Hepatocyte (in vitro differentiated cells): Measurements from ENCODE around the gene IRF4. TPM values are rescaled to one million over a fixed set of nuclear protein-coding genes. Genes with fewer than 3 reads are reported as not detected.

Experiments
- DNase-seq: peaks from one replicate; pipeline ENCODE4 v3.0.0-alpha.2; 2016; ENCODE audit warnings: low spot score
- H2AFZ ChIP-seq: fragments of 200-600 bp; sonication (generic); 2 replicates; pipeline ENCODE4 v1.6.0; 2016; ENCODE audit warnings: antibody characterized with exemption, mild to moderate bottlenecking
- H3K27ac ChIP-seq: fragments of 200-600 bp; sonication (generic); 2 replicates; pipeline ENCODE4 v1.5.1; 2016; ENCODE audit warnings: mild to moderate bottlenecking
- H3K27me3 ChIP-seq: fragments of 200-600 bp; sonication (generic); 2 replicates; pipeline ENCODE4 v1.6.1; 2016
- H3K36me3 ChIP-seq: fragments of 200-600 bp; sonication (generic); replicated peaks from 2 replicates; pipeline ENCODE4 v1.5.1; 2016; ENCODE audit warnings: low read depth; ENCODE audit not compliant: insufficient read depth
- H3K4me1 ChIP-seq: fragments of 200-600 bp; sonication (generic); 2 replicates; pipeline ENCODE4 v1.5.1; 2016; ENCODE audit warnings: mild to moderate bottlenecking, moderate library complexity; ENCODE audit not compliant: insufficient read depth
- H3K4me2 ChIP-seq: fragments of 200-600 bp; sonication (generic); 2 replicates; pipeline ENCODE4 v1.6.0; 2016
- H3K4me3 ChIP-seq: fragments of 200-600 bp; sonication (generic); 2 replicates; pipeline ENCODE4 v1.5.1; 2016; ENCODE audit warnings: mild to moderate bottlenecking
- H3K79me2 ChIP-seq: fragments of 200-600 bp; sonication (generic); 2 replicates; pipeline ENCODE4 v1.6.0; 2017; ENCODE audit warnings: mild to moderate bottlenecking
- H3K9me2 ChIP-seq: fragments of 200-600 bp; sonication (generic); replicated peaks from 2 replicates; pipeline ENCODE4 v1.6.0; 2017; ENCODE audit warnings: mild to moderate bottlenecking; ENCODE audit not compliant: insufficient read depth
- H3K9me3 ChIP-seq: fragments of 200-600 bp; sonication (generic); 2 replicates; pipeline ENCODE4 v1.5.1; 2016; ENCODE audit warnings: low read depth, mild to moderate bottlenecking
- H4K20me1 ChIP-seq: fragments of 200-600 bp; sonication (generic); 2 replicates; pipeline ENCODE4 v1.6.0; 2016; ENCODE audit warnings: mild to moderate bottlenecking; ENCODE audit not compliant: insufficient read depth, poor library complexity, severe bottlenecking
- EZH2 ChIP-seq: fragments of 200-600 bp; sonication (generic); IDR thresholded peaks from 2 replicates; pipeline ENCODE4 v1.6.1; 2016; ENCODE audit warnings: antibody characterized with exemption, mild to moderate bottlenecking, borderline replicate concordance
- EZH2phosphoT487 ChIP-seq: fragments of 200-600 bp; sonication (generic); IDR thresholded peaks from one replicate; pipeline ENCODE4 v1.6.1; 2018; ENCODE audit warnings: antibody characterized with exemption, mild to moderate bottlenecking, low read depth, moderate library complexity; ENCODE audit not compliant: unreplicated experiment, severe bottlenecking
- WGBS: methylation state at CpG from one replicate; pipeline ENCODE4 v1.1.6; 2016; ENCODE audit warnings: low lambda C conversion rate; ENCODE audit errors: missing lambda C conversion rate; 5-methylcytosine and 5-hydroxymethylcytosine counted together
- polyA plus RNA-seq: library from polyadenylated mRNA; unstranded; fragments of >200 nt; fragmentation: Nextera tagmentation; extraction: Ambion mirVana; gene quantifications from 2 replicates; pipeline ENCODE4 v1.2.1, GENCODE V29; 2016
- total RNA-seq: library from RNA; depleted of rRNA; stranded (reverse); fragments of >200 nt; gene quantifications from 2 replicates; pipeline ENCODE4 v1.2.3, GENCODE V29; 2014
- TF ChIP-seq, protein P1 (sequence below): fragments of 200-600 bp; sonication (generic); IDR thresholded peaks from 2 replicates; pipeline ENCODE4 v1.5.1; 2016; ENCODE audit warnings: antibody characterized with exemption, mild to moderate bottlenecking; ENCODE audit not compliant: poor library complexity

Gene IRF4
- total and polyA plus RNA-seq, 2 experiments from 2014 or later: 0.02 to 0.23 TPM

DNA sequence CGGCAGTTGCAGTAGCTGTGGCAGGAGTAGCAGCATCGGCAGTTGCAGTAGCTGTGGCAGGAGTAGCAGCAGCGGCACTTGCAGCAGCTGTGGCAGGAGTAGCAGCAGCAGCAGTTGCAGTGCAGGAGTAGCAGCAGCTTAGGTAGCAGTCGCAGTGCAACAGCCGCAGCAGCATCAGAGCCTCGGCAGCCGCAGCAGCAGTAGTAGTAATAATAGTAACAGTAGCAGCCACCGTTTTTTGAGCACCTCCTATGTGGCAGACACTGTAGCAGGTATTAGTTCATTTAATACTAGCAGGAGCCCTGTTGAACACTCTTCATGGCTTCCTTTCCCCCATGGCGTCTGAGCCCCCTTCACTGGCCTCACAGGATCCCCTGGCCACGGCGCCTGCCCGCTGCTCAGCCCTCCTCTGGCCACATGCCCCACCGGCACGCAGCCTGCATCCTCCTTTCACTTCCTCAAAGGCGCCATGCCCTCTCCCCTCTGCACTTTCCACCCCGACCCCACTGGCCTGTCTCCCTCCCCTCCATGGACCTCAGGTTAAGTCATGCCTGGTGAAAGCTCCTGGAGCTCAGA, 19.1 kb upstream of the IRF4 start:
- Histone ChIP-seq H3K27me3 (no peaks in the 10 kb centered on the region), H3K79me2 (no peaks in the 10 kb centered on the region), H4K20me1 (no peaks in the 10 kb centered on the region), H3K4me2 (no peak overlapping the region), H2AFZ (no peak overlapping the region), H3K36me3 (no peaks in the 10 kb centered on the region), H3K9me2 (no peaks in the 10 kb centered on the region), H3K27ac (no peak overlapping the region), H3K9me3 (no peaks in the 10 kb centered on the region), H3K4me3 (no peak overlapping the region), H3K4me1 (no peaks in the 10 kb centered on the region)
- TF ChIP-seq EZH2phosphoT487 (no peak), EZH2 (no peak)
- TF ChIP-seq, protein P1, sequence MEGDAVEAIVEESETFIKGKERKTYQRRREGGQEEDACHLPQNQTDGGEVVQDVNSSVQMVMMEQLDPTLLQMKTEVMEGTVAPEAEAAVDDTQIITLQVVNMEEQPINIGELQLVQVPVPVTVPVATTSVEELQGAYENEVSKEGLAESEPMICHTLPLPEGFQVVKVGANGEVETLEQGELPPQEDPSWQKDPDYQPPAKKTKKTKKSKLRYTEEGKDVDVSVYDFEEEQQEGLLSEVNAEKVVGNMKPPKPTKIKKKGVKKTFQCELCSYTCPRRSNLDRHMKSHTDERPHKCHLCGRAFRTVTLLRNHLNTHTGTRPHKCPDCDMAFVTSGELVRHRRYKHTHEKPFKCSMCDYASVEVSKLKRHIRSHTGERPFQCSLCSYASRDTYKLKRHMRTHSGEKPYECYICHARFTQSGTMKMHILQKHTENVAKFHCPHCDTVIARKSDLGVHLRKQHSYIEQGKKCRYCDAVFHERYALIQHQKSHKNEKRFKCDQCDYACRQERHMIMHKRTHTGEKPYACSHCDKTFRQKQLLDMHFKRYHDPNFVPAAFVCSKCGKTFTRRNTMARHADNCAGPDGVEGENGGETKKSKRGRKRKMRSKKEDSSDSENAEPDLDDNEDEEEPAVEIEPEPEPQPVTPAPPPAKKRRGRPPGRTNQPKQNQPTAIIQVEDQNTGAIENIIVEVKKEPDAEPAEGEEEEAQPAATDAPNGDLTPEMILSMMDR: no peak
- DNase-seq: peak; percentile 10
- 87% methylated on average over 16 of the region's 16 CpGs for WGBS

DNA sequence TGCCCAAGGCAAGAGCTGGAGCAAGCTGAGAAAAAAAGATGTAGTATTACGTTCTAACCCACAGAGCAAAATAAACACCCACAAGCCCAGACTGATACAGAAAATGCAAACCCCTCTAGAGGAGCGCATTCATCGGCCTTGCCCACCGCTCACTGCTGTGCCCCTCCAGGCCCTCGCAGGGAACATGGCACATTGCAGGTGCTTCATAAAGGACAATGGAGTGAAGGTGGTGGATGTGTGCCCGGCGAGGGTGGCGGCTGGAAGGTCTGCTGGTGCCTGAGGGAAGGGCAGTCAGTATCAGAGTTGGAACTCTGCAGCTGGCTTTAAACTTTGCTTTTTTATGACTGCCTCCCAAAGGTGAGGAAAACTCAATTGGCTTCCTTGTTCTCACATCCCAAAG, 18.5 kb upstream of the IRF4 start:
- H3K4me2 ChIP-seq: no peak overlapping the region
- no peak overlapping the region for H3K27ac ChIP-seq
- no peaks in the 10 kb centered on the region for H3K36me3 ChIP-seq
- H3K4me1 ChIP-seq: no peaks in the 10 kb centered on the region
- no peaks in the 10 kb centered on the region for H3K79me2 ChIP-seq
- TF ChIP-seq EZH2phosphoT487 (no peak), EZH2 (no peak)
- TF ChIP-seq, protein P1: no peak
- H3K9me3 ChIP-seq: no peaks in the 10 kb centered on the region
- no peaks in the 10 kb centered on the region for H4K20me1 ChIP-seq
- no peak for DNase-seq
- WGBS: 88% methylated on average over 8 of the region's 8 CpGs
- H3K9me2 ChIP-seq: no peaks in the 10 kb centered on the region
- no peak overlapping the region for H3K4me3 ChIP-seq
- no peak overlapping the region for H2AFZ ChIP-seq
- H3K27me3 ChIP-seq: no peaks in the 10 kb centered on the region

DNA sequence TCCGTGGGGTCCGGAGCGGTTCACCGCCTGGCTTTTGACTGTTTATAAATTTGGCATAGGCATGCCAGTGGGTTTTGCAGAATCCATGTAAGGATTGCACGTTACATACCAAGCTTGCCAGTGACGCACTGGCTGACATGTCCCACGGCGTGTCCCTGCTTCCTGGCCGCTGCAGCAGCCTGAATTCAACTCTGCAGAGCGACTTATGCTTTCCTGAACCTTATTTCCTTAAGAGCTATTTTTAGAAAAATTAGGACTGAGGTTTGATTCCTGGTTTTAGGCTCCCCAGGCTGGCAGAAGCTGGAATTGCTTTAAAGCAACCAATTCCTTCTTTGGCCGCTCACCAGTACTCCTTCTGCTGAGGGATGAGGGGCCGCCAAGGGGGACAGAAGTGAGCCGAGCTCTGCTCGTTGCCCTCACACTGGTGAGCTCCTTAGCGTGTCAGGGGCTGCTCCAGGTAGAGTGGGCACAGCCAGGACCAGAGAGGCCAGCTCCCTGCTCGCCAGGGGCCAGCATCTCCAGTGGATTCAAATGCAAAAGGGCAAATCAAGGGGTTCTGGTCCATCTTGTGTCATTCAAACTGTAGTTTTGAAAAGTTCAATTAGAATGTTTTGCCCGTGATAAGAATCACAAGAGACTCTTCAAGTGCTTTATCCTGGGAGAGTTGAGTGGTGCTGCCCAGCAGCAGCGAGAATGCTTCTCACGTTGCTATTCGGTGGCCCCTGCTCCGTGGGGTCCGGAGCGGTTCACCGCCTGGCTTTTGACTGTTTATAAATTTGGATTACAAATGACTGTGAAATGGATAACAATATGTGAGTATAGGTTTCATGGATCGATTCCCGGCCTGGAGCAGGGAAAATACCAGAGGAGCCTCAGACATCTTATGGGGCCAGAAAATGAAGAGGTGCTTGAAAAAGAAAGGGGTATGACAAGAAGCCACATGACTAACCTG, 17.5 kb upstream of the IRF4 start:
- no peak for TF ChIP-seq EZH2phosphoT487
- TF ChIP-seq, protein P1: peak; percentile 39
- Histone ChIP-seq H3K9me3 (no peaks in the 10 kb centered on the region), H3K27ac (no peak overlapping the region), H4K20me1 (no peaks in the 10 kb centered on the region), H3K79me2 (no peaks in the 10 kb centered on the region), H2AFZ (no peak overlapping the region), H3K4me1 (no peaks in the 10 kb centered on the region), H3K27me3 (no peaks in the 10 kb centered on the region), H3K9me2 (no peaks in the 10 kb centered on the region), H3K4me2 (no peak overlapping the region), H3K36me3 (no peaks in the 10 kb centered on the region), H3K4me3 (no peak overlapping the region)
- 69% methylated on average over 26 of the region's 26 CpGs for WGBS
- peak; percentile 56 for DNase-seq
